Keratinocyte (primary cell): ENCODE measurements around the gene MYO16.

ENCODE experiments used
- CTCF ChIP-seq, 3 experiments: IDR thresholded peaks in 1 of 3; conservative IDR thresholded peaks in 1 of 3; optimal IDR thresholded peaks in 1 of 3; 2 replicates in 2 of 3; 3 replicates in 1 of 3; pipeline versions ENCODE3 to v1.5.1; 2011; ENCODE audit warnings: low read length in 3 of 3, mild to moderate bottlenecking in 3 of 3, moderate library complexity in 2 of 3, control low read depth in 1 of 3, inconsistent platforms in 1 of 3; ENCODE audit not compliant: insufficient read depth in 2 of 3; ENCODE audit errors: extremely low read depth in 1 of 3
- EZH2 ChIP-seq: IDR thresholded peaks from one replicate; pipeline ENCODE4 v1.6.1; 2012; ENCODE audit warnings: inconsistent platforms, mild to moderate bottlenecking, low read length, moderate library complexity

GRCh38 chr13:108615241-108615640 is 14.2 kb upstream of the MYO16 start:
- TF ChIP-seq CTCF (optimal IDR thresholded peaks at IDR 0.05 in 1 of 3, IDR thresholded peaks at IDR 0.05 in 1 of 3, conservative IDR thresholded peaks at IDR 0.05 in 1 of 3; ENCODE audit: extremely low read depth in 1 of 3, insufficient read depth in 2 of 3, low read length in 3 of 3) (no peak), EZH2 (no peak)
